ENCODE data around the gene RAB31. TPM values are rescaled to one million over a fixed set of nuclear protein-coding genes. Genes with fewer than 3 reads are reported as not detected.

The RAB31 gene
- total and polyA plus RNA-seq, 11 donors: 3.2 to 67.7 (median 12.8) TPM

DNA sequence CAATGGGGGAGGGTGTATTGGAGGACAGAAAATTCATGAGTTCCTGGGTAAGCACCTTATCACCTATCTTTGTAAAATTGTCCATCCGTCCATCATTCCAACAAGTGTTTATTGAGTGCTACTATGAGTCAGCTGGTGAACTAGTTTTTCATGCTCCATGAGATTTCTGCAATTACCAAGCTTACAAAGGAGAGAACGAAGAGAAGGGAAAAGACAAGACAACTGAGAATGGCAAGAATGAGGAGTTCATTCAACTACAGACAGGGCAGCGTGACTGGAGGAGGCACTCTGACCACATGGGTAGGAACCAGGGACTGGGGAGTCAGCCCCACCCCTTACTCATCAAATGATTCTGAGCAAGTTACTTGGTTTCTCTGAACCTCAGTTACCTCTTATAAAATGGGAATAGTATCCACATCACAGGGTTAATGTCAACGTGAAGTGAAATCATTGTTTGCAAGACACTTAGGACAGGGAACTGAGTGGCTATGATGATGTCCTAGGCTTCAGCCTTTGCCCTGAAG lies 159.0 kb downstream of the RAB31 start:
- WGBS, 4 donors: 89 to 95% (median 92%) methylated on average over 4 of the region's 4 CpGs
- no peak overlapping the region for H3K4me3 ChIP-seq
- no peak overlapping the region for H3K27ac ChIP-seq
- ATAC-seq (no peak), DNase-seq (no peak)
- intact Hi-C loops (cut with DNase I): no loop called here
- no peaks in the 10 kb centered on the region for H3K27me3 ChIP-seq
- no peaks in the 10 kb centered on the region for H3K36me3 ChIP-seq
- no peak for TF ChIP-seq POLR2A (IDR thresholded peaks at IDR 0.05)
- TF ChIP-seq, protein P1, sequence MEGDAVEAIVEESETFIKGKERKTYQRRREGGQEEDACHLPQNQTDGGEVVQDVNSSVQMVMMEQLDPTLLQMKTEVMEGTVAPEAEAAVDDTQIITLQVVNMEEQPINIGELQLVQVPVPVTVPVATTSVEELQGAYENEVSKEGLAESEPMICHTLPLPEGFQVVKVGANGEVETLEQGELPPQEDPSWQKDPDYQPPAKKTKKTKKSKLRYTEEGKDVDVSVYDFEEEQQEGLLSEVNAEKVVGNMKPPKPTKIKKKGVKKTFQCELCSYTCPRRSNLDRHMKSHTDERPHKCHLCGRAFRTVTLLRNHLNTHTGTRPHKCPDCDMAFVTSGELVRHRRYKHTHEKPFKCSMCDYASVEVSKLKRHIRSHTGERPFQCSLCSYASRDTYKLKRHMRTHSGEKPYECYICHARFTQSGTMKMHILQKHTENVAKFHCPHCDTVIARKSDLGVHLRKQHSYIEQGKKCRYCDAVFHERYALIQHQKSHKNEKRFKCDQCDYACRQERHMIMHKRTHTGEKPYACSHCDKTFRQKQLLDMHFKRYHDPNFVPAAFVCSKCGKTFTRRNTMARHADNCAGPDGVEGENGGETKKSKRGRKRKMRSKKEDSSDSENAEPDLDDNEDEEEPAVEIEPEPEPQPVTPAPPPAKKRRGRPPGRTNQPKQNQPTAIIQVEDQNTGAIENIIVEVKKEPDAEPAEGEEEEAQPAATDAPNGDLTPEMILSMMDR (IDR thresholded peaks at IDR 0.05): no peak
- H3K9me3 ChIP-seq: peaks cover 0 to 16% (median 8%) of the 10 kb centered on the region in 12 donors
- peaks cover 0 to 16% (median 0%) of the 10 kb centered on the region in 12 donors for H3K4me1 ChIP-seq

DNA sequence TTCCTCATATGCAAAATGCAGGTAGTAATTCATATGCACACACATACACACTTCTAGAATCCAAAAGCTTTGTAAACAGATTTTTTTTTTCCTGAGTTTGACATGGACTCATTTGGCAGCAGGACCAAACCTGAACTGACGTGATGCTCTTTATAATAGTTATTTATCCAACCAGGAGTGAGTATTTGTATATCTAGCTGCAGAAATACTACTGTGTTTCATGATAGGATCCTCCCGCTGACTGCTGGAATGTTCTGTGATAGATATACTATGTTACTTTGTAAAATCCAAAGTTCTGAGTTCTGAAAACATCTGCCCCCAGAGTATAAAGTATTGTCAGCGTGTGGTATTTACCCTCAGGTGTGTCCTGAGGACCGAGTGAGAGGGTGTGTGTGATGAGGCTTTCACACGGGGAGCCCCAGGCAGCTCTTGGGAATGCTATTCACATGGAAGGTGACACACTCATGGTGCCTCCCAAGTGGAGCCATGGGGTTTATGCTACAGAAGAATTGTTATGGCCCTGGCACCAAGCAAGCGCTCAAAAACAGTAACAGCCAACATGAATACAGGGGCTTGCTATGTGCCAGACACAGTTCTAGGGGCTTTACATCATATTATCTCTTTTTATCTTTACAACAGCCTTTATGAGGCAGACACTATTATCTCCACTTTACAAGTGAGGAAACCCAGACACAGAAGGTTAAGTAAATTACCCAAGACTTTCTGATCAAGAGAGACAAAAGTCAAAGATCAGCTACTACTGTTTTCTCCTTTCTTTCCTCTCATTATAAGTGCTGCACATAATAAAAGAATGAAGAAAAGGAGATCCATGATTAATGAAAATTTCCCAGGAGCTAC lies 161.0 kb downstream of the RAB31 start:
- Histone ChIP-seq H3K27me3 (no peaks in the 10 kb centered on the region), H3K27ac (no peak overlapping the region)
- intact Hi-C loops (cut with DNase I): no loop called here

DNA sequence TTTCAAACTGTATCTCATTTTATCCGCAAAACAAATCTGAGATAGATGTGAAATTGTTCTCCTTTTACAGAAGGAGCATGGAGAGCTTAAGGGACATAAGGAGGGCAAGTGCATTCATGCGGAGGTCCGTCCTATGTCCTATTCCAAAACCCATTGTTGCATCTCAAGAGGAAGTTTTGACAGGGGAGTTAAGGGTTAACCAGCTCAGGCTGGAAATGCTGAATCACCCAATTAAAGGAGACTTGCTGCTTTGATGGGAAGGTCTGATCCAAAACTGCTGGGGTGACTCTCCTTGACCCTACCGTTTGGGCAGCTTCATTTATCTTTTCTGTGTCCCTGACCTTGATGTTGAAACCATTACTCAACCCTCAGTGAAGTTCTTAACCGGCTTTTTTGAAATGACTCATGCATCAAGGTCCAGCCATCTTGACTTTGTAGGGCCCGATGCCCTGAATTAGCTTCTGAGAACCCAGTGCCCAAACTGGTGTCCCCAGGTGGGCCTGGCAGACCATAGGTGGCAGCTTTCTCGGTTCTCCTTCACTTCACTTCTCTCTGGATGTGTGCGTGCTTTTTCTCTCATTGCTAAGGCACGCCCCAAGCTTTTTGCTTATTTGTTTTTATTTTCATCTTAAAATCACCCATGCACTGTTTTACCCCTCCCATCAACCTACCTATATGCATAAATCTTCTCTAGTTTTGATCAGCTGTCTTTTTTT lies 161.8 kb downstream of the RAB31 start:
- no peak overlapping the region for H3K27ac ChIP-seq
- no peak for DNase-seq
- peak in 1 of 4 donors; percentile 52 for ATAC-seq

More for the DNA sequence above, 161.0 kb downstream of the RAB31 start:
- DNase-seq: no peak
- TF ChIP-seq POLR2A (IDR thresholded peaks at IDR 0.05): no peak
- TF ChIP-seq, protein P1 (IDR thresholded peaks at IDR 0.05): no peak
- no peak for ATAC-seq
- H3K36me3 ChIP-seq: no peaks in the 10 kb centered on the region
- H3K4me1 ChIP-seq: peaks cover 0 to 16% (median 0%) of the 10 kb centered on the region in 12 donors
- H3K9me3 ChIP-seq: peaks cover 0 to 16% (median 8%) of the 10 kb centered on the region in 12 donors
- WGBS, 4 donors: 67 to 70% (median 69%) methylated on average over 6 of the region's 6 CpGs
- no peak overlapping the region for H3K4me3 ChIP-seq

More for the DNA sequence above, 161.8 kb downstream of the RAB31 start:
- H3K27me3 ChIP-seq: no peaks in the 10 kb centered on the region
- TF ChIP-seq, protein P1 (IDR thresholded peaks at IDR 0.05): no peak
- TF ChIP-seq POLR2A (IDR thresholded peaks at IDR 0.05): no peak
- H3K4me1 ChIP-seq: peaks cover 0 to 16% (median 0%) of the 10 kb centered on the region in 12 donors
- no peak overlapping the region for H3K4me3 ChIP-seq
- intact Hi-C loops (cut with DNase I): loop anchor here in 1 of 10 donors (5.0 kb wide), 1 partner anchor 37 kb away; no protein-coding TSS in a partner anchor
- H3K9me3 ChIP-seq: peaks cover 0 to 16% (median 8%) of the 10 kb centered on the region in 12 donors
- 67 to 76% (median 69%) methylated on average over 9 of the region's 9 CpGs for WGBS, 4 donors
- H3K36me3 ChIP-seq: no peaks in the 10 kb centered on the region
